ENCODE data around the gene FA2H.

The FA2H gene

GRCh38 chr16:74721716-74722115 is 52.9 kb downstream of the FA2H start:
- FAIRE-seq = no peak

DNA sequence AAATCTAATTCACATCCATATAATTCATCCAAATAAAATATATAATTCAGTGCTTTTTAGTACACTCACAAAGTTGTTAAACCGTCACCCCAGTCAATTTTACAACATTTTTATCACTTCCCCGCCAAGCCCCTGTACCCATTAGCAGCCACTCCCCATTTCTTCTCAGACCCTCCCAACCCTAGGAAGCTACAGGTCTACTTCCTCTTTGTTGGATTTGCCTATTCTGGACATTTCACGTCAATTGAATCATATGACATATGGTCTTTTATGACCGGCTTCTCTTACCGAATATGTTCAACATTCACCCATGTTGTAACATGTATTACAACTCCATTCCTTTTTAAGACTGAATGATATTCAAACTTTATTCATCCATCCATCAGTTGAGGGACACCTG is 54.0 kb downstream of the FA2H start:
- no peak for FAIRE-seq

- no peak for FAIRE-seq
These were observed 55.6 kb downstream of the FA2H start for GRCh38 chr16:74718741-74719610.

DNA sequence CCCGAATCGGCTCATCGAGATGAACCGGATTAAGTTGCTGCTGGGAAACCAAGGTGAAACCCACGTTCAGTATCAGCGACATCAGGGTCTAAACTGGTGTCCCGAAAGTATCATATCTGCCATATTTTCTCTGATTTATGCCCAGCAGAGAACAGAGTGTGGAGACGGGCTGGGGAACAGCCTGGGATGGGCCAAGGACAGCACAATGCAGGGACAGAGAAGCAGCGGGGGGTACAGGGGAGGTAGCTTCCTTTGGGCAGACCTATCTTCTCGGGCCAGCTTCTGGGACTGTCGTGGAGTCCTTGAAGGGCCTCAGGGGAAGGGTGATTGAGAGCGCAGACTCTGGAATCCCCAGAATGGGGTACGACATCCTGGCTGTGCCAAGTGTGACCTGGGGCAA is 56.5 kb downstream of the FA2H start:
- no peak for FAIRE-seq

DNA sequence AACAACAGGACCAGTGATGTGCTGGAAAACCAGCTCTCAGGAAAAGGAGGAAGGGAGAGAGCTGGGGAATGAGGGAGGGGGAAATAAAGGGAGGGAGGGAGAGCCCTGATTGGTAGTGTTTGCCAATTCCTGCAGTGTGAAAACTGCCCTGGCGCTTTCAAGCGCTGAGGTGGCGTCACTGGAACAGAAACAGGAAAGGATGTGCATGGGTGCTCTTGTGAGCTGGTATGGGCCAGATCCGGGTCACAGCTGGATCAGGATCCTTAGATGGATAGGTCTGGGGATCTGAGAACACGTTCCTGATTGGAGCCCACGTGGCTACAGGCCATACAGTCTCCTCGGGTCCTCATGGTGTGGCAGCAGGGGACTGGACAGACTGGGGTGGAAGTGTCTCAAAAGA is 57.3 kb downstream of the FA2H start:
- FAIRE-seq = no peak

DNA sequence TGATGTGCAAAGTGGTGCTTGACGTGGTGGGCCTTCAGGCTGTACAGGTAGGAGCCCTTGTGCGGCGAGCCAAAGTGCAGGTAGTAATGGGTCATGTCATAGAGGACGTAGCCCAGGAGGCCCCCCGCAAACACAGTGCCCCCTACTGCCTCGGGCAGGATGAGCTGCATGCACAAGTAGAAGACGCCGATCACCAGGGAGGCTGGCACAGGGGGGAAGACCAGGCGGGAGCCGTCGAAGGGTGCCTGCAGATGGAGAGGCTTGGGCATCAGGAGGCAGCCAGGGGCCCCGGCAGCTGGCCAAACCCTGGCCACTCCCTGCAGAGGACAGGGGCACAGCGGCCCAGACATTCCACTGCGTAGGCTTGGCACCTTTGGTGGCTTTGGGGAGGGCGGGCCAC is 58.3 kb downstream of the FA2H start:
- FAIRE-seq = no peak

GRCh38 chr16:74713876-74714275 is 60.7 kb downstream of the FA2H start:
- FAIRE-seq = no peak

DNA sequence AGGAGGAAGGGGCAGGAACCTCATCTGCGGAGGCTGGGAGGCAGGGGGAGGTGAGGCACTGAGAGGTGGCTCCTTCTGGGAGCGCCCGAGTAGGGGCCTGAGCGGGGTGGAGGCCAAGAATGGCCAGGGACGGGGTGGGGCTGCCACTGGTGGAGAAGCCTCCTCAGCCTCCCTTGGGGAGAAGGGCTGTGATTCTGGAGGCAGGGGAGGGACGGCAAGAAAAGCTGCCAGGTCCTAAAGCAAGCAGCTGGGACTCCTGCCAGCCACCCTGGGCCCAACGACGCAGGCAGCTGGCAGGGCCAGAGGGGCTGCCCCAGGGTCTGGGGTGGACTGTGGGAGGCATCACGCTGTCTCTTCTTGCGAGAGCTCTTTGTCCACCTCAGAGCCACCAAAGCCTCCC is 61.3 kb downstream of the FA2H start:
- FAIRE-seq = no peak

DNA sequence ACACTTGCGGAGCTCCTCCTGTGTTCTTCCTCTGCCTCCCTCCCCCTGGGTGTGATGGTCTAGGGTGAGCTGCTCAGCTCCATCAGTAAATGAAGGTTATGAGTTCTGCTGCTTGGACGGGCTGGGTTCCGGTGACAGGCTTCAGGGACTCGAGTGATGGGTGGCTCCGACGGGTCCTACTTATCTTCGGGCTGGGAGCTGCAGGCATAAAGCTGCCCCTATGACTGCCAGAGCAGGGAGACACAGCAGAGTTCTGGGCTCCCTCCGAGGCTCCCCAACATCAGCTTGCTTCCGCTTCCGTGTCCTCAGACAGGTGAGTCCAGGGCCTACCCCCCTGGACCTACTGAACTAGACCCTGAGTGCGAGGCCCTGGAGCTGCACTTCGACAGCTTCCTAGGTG is 62.7 kb downstream of the FA2H start:
- FAIRE-seq = no peak

GRCh38 chr16:74710401-74710800 is 64.2 kb downstream of the FA2H start:
- no peak for FAIRE-seq

GRCh38 chr16:74709441-74709877 is 65.2 kb downstream of the FA2H start:
- FAIRE-seq = peak; percentile 25

DNA sequence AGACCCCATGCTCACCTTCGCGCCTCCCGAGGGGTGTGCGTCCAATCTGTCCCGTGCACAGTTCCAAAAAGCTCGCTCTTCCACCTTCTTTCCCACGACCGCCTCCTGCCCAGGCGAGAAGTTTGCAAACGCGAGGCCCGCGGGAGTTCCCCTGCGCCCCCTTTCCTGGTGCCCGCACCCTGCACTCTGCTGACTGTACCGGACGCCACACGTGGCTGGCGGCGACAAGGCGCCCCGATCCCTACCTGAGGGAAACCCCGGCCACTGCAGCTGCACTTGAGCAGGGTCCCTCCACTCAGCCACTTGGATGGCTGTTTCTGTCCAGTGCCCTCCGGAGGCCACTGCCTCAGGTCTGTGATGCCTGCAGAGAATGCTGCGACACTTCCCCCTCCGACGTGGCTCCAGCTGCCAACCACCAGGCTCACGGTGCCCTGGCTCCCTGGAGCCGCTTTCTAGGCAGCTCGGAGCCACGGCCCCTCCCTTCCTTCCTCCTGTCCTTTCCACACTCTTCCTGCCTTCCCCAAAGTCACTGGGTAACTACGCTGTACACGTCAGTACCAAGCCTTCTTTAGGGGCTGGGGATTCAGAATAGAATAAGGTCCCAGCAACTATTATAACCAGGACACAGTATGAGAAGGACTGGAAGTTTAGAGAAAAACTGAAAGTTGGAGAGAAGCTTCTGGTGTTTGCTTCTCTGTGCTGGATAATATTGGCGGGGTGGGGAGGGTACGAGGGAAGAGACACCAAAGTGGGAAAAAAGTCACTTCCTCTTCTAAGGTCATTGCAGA is 74.0 kb downstream of the FA2H start, which contains the start of gene MLKL:
Gene MLKL (minus strand): TSS at position 425 of the 788 bp plus-strand sequence. CDS start 5,105 bp downstream, outside the sequence.
- no peak for FAIRE-seq

- no peak for FAIRE-seq
These were observed 74.5 kb downstream of the FA2H start for GRCh38 chr16:74700116-74700437.

GRCh38 chr16:74699666-74700065 is 75.0 kb downstream of the FA2H start:
- FAIRE-seq = no peak

DNA sequence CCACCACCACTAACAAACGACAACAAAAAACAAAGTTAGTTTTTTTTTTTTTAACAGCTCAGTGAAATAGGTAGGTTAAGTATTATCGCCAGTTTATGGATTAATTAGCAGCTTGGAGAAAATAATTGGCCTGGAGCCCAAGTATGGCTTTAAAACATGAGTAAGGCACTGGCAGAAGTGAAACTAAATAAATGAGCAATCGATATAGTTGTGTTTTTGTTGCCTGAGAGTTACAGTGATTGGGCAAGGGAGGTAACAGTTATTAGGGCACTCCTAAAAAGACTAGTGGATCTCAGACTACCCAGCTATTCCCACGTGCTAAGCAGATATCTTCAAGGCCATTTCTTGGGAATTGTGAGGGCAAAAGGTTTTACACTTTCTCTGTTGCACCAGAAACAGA is 76.4 kb downstream of the FA2H start:
- no peak for FAIRE-seq

DNA sequence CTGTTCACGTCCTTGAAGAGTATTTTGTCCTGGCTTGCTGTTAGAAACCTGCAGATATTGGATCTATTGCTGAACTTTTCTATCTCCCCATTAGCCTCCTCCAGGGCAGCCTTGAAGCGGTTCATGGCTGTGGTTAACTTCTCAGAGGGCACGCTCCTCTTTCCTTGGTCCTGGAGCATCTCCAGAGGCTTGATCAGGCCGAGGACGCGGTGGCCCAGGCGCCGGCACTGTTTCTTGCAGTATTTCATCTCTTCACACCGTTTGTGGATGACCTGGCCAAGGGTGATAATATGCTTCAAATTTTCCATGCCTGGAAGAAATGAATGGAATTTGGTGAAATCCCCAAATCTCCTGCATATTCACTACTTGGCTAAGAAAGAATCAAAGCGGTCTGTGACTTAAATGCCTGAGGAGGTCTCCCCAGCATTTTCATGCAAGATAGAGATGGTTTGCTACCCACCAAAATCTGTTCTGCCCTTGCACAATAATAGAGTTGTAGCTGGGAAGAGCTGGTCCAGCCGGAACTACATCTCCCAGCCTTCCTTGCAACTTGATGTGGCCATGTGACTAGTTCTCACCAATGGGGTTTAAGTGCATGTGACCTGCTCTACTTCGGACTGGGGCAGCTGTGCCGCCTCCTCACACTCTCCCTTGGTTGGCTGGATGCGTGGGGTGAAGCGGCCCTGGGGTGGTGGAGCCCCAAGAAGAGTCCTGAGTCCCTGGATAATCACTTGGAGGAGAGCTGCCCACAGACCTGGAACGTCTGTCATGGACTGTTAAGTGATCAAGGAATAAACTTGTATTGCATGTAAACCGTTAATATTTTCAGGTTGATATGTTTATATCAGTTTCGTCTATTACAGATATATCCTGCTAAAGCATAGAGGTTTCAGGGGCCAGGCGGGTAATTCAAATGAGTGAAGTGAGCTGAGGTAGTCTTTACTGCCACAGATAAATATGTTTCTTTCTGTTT is 78.9 kb downstream of the FA2H start:
- peak; percentile 34 for FAIRE-seq

- no peak for FAIRE-seq
These were observed 83.3 kb downstream of the FA2H start for GRCh38 chr16:74691093-74691855.

- FAIRE-seq = no peak
These were observed 92.1 kb downstream of the FA2H start for GRCh38 chr16:74682556-74682955.

GRCh38 chr16:74680681-74681080 is 93.9 kb downstream of the FA2H start:
- FAIRE-seq = no peak

DNA sequence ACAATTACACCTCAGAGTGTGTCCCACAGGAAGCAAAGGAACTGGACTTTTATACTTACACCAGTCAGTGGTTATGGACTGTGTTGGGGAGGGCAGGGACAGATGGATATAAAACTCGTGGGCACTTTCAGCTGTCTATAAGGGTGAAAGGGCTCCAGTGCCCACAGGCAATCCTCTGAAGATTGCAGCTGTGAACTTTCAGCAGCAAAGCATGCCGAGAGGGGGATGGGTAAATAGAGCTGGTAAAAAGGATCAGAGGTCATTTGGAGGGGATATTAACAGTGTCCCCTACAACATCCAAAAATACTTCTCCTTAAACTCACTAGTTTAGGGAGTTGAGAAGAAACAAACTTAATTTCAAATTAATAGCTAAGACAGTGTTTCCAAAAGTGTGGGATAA is 94.6 kb downstream of the FA2H start:
- no peak for FAIRE-seq

DNA sequence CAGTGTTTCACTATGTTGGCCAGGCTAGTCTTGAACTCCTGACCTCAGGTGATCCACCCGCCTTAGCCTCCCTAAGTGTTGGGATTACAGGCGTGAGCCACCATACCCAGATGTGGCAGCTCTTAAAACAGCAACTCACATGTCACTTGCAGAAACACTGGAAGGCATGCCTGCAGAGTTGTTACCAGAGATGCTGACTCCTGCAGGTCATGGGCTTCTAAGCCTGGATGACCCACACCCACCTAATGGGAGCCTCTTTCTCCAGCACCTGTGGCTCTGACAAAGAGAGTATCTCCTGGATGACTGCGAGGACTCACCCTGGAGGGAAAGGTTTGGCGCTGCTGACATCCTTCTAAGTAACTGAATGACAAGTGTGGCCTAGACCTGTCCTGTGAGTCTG is 96.8 kb downstream of the FA2H start:
- FAIRE-seq = no peak

DNA sequence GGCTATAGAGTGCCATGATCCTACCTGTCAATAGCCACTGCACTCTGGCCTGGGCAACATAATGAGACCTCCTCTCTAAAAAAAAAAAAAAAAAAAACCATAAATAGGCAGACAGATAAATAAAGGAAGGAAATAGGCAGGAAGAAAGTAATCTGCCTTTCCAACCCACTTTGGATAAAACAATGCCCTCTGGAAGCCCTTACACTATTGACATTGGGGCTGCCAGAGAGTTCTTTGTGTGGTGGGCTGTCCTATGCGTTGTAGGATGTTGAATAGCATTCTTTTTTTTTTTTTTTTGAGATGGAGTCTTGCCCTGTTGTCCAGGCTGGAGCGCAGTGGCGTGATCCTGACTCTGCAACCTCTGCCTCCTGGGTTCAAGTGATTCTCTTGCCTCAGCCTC is 100.7 kb downstream of the FA2H start:
- FAIRE-seq = no peak
